Neuronal stem cell (in vitro differentiated cells): ENCODE measurements around the gene PC.
"Not testable (repeated sequence)": the region's sequence is repeated elsewhere in the genome, so short reads cannot be mapped to it uniquely, and the experiment has no call there.

ENCODE experiments used
- DNase-seq: peaks from one replicate; pipeline ENCODE4 v3.0.0-alpha.2; 2013; ENCODE audit warnings: low spot score
- H2AFZ ChIP-seq: one replicate; pipeline ENCODE4 v1.6.1; 2013; ENCODE audit warnings: mild to moderate bottlenecking, low read length, inconsistent platforms
- H2AK5ac ChIP-seq: 2 replicates; pipeline ENCODE4 v1.6.1; 2013; ENCODE audit warnings: low read depth, mild to moderate bottlenecking, inconsistent platforms, low read length, moderate library complexity, mixed read lengths
- H2BK120ac ChIP-seq: 2 replicates; pipeline ENCODE4 v1.6.1; 2013; ENCODE audit warnings: low read depth, mild to moderate bottlenecking, inconsistent platforms, low read length, moderate library complexity, mixed read lengths
- H2BK12ac ChIP-seq: one replicate; pipeline ENCODE4 v1.6.1; 2013; ENCODE audit warnings: low read length, inconsistent platforms
- H2BK15ac ChIP-seq: 2 replicates; pipeline ENCODE4 v1.6.1; 2013; ENCODE audit warnings: mild to moderate bottlenecking, low read length, inconsistent platforms, mixed read lengths
- H2BK5ac ChIP-seq: one replicate; pipeline ENCODE4 v1.6.1; 2013; ENCODE audit warnings: inconsistent platforms, mild to moderate bottlenecking, low read length, moderate library complexity
- H3K14ac ChIP-seq: one replicate; pipeline ENCODE4 v1.6.1; 2013; ENCODE audit warnings: low read length, inconsistent platforms
- H3K18ac ChIP-seq: 2 replicates; pipeline ENCODE4 v1.6.1; 2013; ENCODE audit warnings: low read length, inconsistent platforms
- H3K23ac ChIP-seq: 2 replicates; pipeline ENCODE4 v1.6.1; 2013; ENCODE audit warnings: low read depth, mild to moderate bottlenecking, mixed read lengths, low read length, inconsistent platforms; ENCODE audit not compliant: poor library complexity
- H3K27ac ChIP-seq: replicated peaks from 3 replicates; pipeline ENCODE4 v1.5.1; 2013; ENCODE audit warnings: low read length, inconsistent platforms
- H3K27me3 ChIP-seq, 3 experiments: 2 replicates each; pipeline ENCODE4 v1.6.1; 2013; ENCODE audit warnings: low read length in 3 of 3, mild to moderate bottlenecking in 2 of 3, inconsistent platforms in 1 of 3, low read depth in 1 of 3, mixed read lengths in 1 of 3, moderate library complexity in 1 of 3; ENCODE audit not compliant: control insufficient read depth in 3 of 3, insufficient read depth in 3 of 3
- H3K36me3 ChIP-seq, 2 donors: replicated peaks in 1 of 2; 2 replicates each; pipeline ENCODE4 v1.6.1; 2013; ENCODE audit warnings: low read length in 2 of 2; ENCODE audit not compliant: control insufficient read depth in 2 of 2, insufficient read depth in 2 of 2
- H3K4ac ChIP-seq: 2 replicates; pipeline ENCODE4 v1.6.1; 2013; ENCODE audit warnings: inconsistent platforms, mild to moderate bottlenecking, low read length, moderate library complexity
- H3K4me1 ChIP-seq, 2 donors: 1 replicate in 1 of 2; 2 replicates in 1 of 2; pipeline ENCODE4 v1.6.1; 2013; ENCODE audit warnings: low read length in 2 of 2, low read depth in 1 of 2; ENCODE audit not compliant: control insufficient read depth in 2 of 2, insufficient read depth in 1 of 2
- H3K4me2 ChIP-seq: one replicate; pipeline ENCODE4 v1.6.1; 2013; ENCODE audit warnings: mild to moderate bottlenecking, low read length, inconsistent platforms; ENCODE audit not compliant: insufficient read depth, poor library complexity, severe bottlenecking
- H3K4me3 ChIP-seq, 2 donors: 2 replicates each; pipeline ENCODE4 v1.5.1; 2013; ENCODE audit warnings: low read length in 2 of 2, mild to moderate bottlenecking in 2 of 2, inconsistent platforms in 1 of 2, moderate library complexity in 1 of 2
- H3K79me1 ChIP-seq: one replicate; pipeline ENCODE4 v1.6.1; 2013; ENCODE audit warnings: low read depth, mild to moderate bottlenecking, inconsistent platforms, low read length, moderate library complexity
- H3K9ac ChIP-seq: one replicate; pipeline ENCODE4 v1.6.1; 2013; ENCODE audit warnings: mild to moderate bottlenecking, low read depth, low read length, inconsistent platforms; ENCODE audit not compliant: poor library complexity
- H3K9me3 ChIP-seq, 2 donors: replicated peaks in 1 of 2; 2 replicates each; pipeline versions ENCODE3 to v1.6.1; 2013; ENCODE audit warnings: low read length in 2 of 2, mild to moderate bottlenecking in 2 of 2, inconsistent platforms in 1 of 2, low read depth in 1 of 2, mixed read lengths in 1 of 2, moderate library complexity in 1 of 2; ENCODE audit not compliant: control insufficient read depth in 2 of 2, insufficient read depth in 1 of 2
- H4K8ac ChIP-seq: one replicate; pipeline ENCODE4 v1.6.1; 2013; ENCODE audit warnings: low read depth, mild to moderate bottlenecking, inconsistent platforms, low read length, moderate library complexity
- H4K91ac ChIP-seq: one replicate; pipeline ENCODE4 v1.6.1; 2013; ENCODE audit warnings: low read length, low read depth, mild to moderate bottlenecking, inconsistent platforms; ENCODE audit not compliant: poor library complexity
- whole genome bisulfite sequencing, 2 donors: extraction: QIAGEN DNeasy Blood & Tissue Kit; methylation state at CpG; one replicate each; pipeline ENCODE4 v1.1.7; 2013; ENCODE audit warnings: missing lambda C conversion rate in 2 of 2, mixed read lengths in 1 of 2; ENCODE audit not compliant: insufficient read length in 2 of 2, insufficient replicate concordance in 1 of 2; ENCODE audit errors: extremely low coverage in 2 of 2; 5-methylcytosine and 5-hydroxymethylcytosine counted together

The PC gene

DNA sequence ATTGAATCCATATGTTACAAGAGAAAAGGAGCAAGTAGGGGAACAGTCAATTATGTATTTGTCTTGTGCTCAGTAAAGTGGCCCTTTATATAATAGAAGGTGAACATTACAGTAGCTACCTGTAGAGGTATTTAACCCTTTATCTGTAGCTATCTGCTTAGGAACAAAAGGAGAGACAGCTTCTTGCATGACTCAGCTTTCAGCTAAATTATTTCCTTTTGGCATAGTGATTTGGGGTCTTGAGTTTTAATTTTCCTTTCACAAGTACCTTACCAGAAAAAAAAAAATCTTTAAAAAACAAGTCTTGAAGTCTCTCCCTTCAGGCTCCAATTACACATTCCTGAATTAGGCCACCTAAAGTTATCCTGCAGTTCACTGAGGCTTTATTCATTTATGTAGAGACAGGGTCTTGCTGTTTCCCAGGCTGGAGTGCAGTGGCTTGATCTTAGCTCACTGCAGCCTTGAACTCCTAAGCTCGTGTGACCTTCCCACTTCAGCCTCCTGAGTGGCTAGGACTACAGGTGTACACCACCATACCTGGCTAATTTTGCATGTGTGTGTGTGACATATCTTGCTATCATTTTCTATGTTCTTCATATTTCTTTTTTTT, 147.5 kb downstream of the PC start:
- Histone ChIP-seq H2BK12ac (no peak overlapping the region), H3K4me1 (no peaks in the 10 kb centered on the region), H2AFZ (no peak overlapping the region), H3K79me1 (no peaks in the 10 kb centered on the region), H3K4me2 (no peak overlapping the region), H3K18ac (no peak overlapping the region), H2BK120ac (no peak overlapping the region), H3K27ac (no peak overlapping the region), H2BK15ac (no peak overlapping the region), H4K8ac (no peak overlapping the region), H3K4me3 (no peak overlapping the region), H3K9ac (no peak overlapping the region), H3K9me3 (no peaks in the 10 kb centered on the region), H3K23ac (no peak overlapping the region), H3K36me3 (peaks cover 0 to 40% of the 10 kb centered on the region in 2 donors), H2AK5ac (no peak overlapping the region), H2BK5ac (no peak overlapping the region), H3K27me3 (no peaks in the 10 kb centered on the region), H4K91ac (no peak overlapping the region), H3K14ac (no peak overlapping the region), H3K4ac (no peak overlapping the region)
- no peak for DNase-seq
- no CpG with 5 or more reads among the region's 1 CpG for WGBS, 2 donors

DNA sequence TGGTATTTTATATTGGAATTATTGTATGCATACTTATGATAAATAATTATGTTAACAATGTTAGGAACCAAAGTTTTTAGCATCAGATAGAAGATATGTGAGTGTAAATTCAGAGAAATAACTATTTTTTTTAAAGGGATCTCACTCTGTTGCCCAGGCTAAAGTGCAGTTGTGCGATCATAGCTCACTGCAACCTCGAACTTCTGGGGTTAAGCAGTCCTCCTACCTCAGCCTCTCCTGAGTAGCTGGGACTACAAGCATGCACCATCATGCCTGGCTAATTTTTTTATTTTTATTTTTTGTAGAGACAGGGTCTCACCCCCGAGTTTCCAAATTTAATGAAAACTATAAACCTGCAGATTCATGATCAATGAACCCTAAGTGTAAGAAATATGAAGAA, 148.6 kb downstream of the PC start:
- H3K27me3 ChIP-seq, result no peaks in the 10 kb centered on the region

DNA sequence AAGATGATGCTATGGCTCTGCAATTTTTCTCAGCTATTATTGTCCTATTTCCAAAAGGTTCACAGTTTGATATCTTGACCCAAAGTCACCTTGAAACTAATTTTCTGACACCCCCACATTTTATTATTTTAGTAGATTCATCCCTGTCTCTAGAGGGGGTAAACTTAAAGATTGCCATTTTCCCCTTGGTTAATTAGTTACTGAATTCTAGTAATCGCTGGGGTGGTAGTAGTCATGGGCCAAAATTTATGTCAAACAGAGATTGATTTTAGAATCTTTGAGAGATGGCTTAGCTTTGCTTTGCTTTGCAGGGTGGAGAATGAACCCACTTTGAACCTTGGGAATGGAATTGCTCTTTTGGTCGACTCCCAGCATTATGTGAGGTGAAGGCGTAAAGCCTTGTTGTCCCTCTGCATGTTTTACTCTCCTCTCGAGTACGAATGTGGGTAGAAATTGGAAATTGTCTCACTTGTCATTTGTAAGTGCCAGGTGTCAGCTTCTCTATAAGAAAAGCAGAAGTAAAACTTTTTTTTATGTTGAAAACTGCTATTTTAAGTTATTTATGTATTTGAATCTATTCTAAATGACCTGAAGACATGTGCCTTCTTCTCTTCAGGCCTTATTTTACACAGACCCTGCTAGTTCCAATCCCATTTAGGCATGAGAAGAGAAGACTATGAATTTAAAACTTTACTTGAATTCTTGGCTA, 157.3 kb downstream of the PC start:
- no peaks in the 10 kb centered on the region for H3K27me3 ChIP-seq
- no peak overlapping the region for H3K23ac ChIP-seq
- no peak overlapping the region for H3K27ac ChIP-seq
- H2BK5ac ChIP-seq, result no peak overlapping the region
- peaks cover 0 to 41% of the 10 kb centered on the region in 2 donors for H3K36me3 ChIP-seq
- DNase-seq, result no peak
- H3K4me2 ChIP-seq, result no peak overlapping the region
- H4K8ac ChIP-seq, result no peak overlapping the region
- H3K18ac ChIP-seq, result no peak overlapping the region
- no peak overlapping the region for H2AFZ ChIP-seq
- H3K9ac ChIP-seq, result no peak overlapping the region
- H3K4ac ChIP-seq, result no peak overlapping the region
- no peak overlapping the region for H2AK5ac ChIP-seq
- WGBS, 2 donors, result no CpG with 5 or more reads among the region's 5 CpGs
- no peaks in the 10 kb centered on the region for H3K4me1 ChIP-seq
- no peak overlapping the region for H4K91ac ChIP-seq
- H3K79me1 ChIP-seq, result no peaks in the 10 kb centered on the region
- H2BK120ac ChIP-seq, result no peak overlapping the region
- no peak overlapping the region for H3K4me3 ChIP-seq
- no peaks in the 10 kb centered on the region for H3K9me3 ChIP-seq
- H2BK15ac ChIP-seq, result no peak overlapping the region
- no peak overlapping the region for H3K14ac ChIP-seq
- H2BK12ac ChIP-seq, result no peak overlapping the region

More for the DNA sequence above, 148.6 kb downstream of the PC start:
- Histone ChIP-seq H2AFZ (no peak overlapping the region), H3K9me3 (no peaks in the 10 kb centered on the region), H4K8ac (no peak overlapping the region), H2BK120ac (no peak overlapping the region), H3K4me3 (no peak overlapping the region), H3K4ac (no peak overlapping the region), H3K79me1 (no peaks in the 10 kb centered on the region), H3K27ac (no peak overlapping the region), H3K4me2 (no peak overlapping the region), H4K91ac (no peak overlapping the region), H2BK15ac (no peak overlapping the region), H2AK5ac (no peak overlapping the region), H3K9ac (no peak overlapping the region), H3K23ac (no peak overlapping the region), H3K18ac (no peak overlapping the region), H3K36me3 (peaks cover 0 to 41% of the 10 kb centered on the region in 2 donors), H2BK5ac (no peak overlapping the region), H2BK12ac (no peak overlapping the region), H3K4me1 (no peaks in the 10 kb centered on the region), H3K14ac (no peak overlapping the region)
- no CpG with 5 or more reads among the region's 3 CpGs for WGBS, 2 donors
- DNase-seq, result no peak

DNA sequence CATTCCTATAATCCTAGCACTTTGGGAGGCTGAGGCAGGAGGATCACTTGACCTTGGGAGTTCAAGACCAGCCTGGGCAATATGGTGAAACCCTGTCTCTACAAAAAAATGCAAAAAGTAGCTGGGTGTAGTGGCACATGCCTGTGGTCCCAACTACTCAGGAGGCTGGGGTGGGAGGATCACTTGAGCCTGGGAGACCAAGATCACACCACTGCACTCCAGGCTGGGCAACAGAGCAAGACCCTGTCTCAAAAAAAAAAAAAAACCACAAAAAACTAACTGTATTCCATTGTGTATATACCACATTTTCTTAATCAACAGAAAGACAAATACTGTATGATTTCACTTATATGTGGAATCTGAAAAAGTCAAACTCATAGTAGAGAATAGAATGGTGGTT, 158.4 kb downstream of the PC start:
- H3K36me3 ChIP-seq, result peaks cover 0 to 35% of the 10 kb centered on the region in 2 donors
- not testable (repeated sequence) for H2BK5ac ChIP-seq, H3K79me1 ChIP-seq, H3K4me3 ChIP-seq, H3K14ac ChIP-seq, DNase-seq, H3K9ac ChIP-seq, H3K4me1 ChIP-seq, H4K91ac ChIP-seq, H3K9me3 ChIP-seq, H2BK12ac ChIP-seq, H3K4me2 ChIP-seq, H3K4ac ChIP-seq, H3K23ac ChIP-seq, H2BK120ac ChIP-seq, H3K27me3 ChIP-seq, H3K27ac ChIP-seq, H2AFZ ChIP-seq, H4K8ac ChIP-seq, H2AK5ac ChIP-seq, H3K18ac ChIP-seq, H2BK15ac ChIP-seq
